Measurements from ENCODE around the gene COG2. TPM values are rescaled to one million over a fixed set of nuclear protein-coding genes. Genes with fewer than 3 reads are reported as not detected.

Gene COG2
- total and polyA plus RNA-seq, 2 of the 8 experiments (the other 6 are each of a cell fraction or from before 2014, with no cell fraction given): 10.3 to 36.7 TPM

GRCh38 chr1:230632273-230632873 lies 9.9 kb upstream of the COG2 start:
- FAIRE-seq: peak; percentile 55
- WGBS, 2 experiments (ENCODE audit: extremely low coverage in 1 of 2, insufficient coverage in 1 of 2, insufficient read length in 1 of 2, insufficient replicate concordance in 2 of 2, low coverage in 1 of 2, low lambda C conversion rate in 2 of 2, missing lambda C conversion rate in 1 of 2): 71% methylated on average over 4 of the region's 4 CpGs; no CpG with 5 or more reads in 1 of the 2 experiments

More at GRCh38 chr1:230632273-230632873, 9.9 kb upstream of the COG2 start:
- H2BK120ac ChIP-seq (replicated peaks; ENCODE audit: low read depth, low read length): no peak overlapping the region
- no peak overlapping the region for H3K18ac ChIP-seq (ENCODE audit: extremely low read depth, low read length)
- CTCF ChIA-PET (ENCODE audit: partially characterized antibody): interaction anchor here (1.0 to 1.4 kb wide), 2 partner anchors 9 to 19 kb away, joined by 3 to 4 read pairs; no protein-coding TSS in a partner anchor
- H3K14ac ChIP-seq (ENCODE audit: insufficient read length): no peak overlapping the region
- H3K23me2 ChIP-seq (ENCODE audit: low read depth, low read length): peaks cover 3% of the 10 kb centered on the region; the same call in 1 of the 2 replicates
- no peak overlapping the region for H3K56ac ChIP-seq (replicated peaks; ENCODE audit: insufficient read length, low read depth, low read length)
- H4K8ac ChIP-seq (ENCODE audit: extremely low read depth, insufficient read depth, low read length): no peak overlapping the region
- no peaks in the 10 kb centered on the region for H3K9me3 ChIP-seq (ENCODE audit: insufficient read depth in 2 of 2, low read depth in 1 of 2, low read length in 1 of 2)
- H3K9ac ChIP-seq (replicated peaks in 1 of 4; ENCODE audit: extremely low read depth in 1 of 4, low read depth in 3 of 4, low read length in 3 of 4): no peak overlapping the region
- H4K20me1 ChIP-seq (replicated peaks in 1 of 2; ENCODE audit: control insufficient read depth in 1 of 2, insufficient read depth in 2 of 2, low read length in 2 of 2): no peaks in the 10 kb centered on the region
- H2BK5ac ChIP-seq (ENCODE audit: low read depth, low read length): no peak overlapping the region
- no peak overlapping the region for H3K4ac ChIP-seq (replicated peaks; ENCODE audit: insufficient read length, low read depth, low read length)
- no peak overlapping the region for H4K91ac ChIP-seq (replicated peaks; ENCODE audit: insufficient read length, low read length)
- H3K36me3 ChIP-seq (ENCODE audit: control insufficient read depth in 2 of 4, insufficient read depth in 4 of 4, low read length in 3 of 4): no peaks in the 10 kb centered on the region
- POLR2A ChIA-PET (ENCODE audit: partially characterized antibody): interaction anchor here (1.7 kb wide), 1 partner anchor 10 kb away, joined by 4 read pairs; the partner anchor contains the start of gene COG2
- peak overlapping the region; percentile 71 for H2AFZ ChIP-seq (ENCODE audit: low read length)
- peak overlapping the region; percentile 41; the same call in 1 of the 2 replicates for H2BK12ac ChIP-seq (ENCODE audit: low read depth, low read length)
- no peak overlapping the region for H3K23ac ChIP-seq (ENCODE audit: insufficient read length)
- no peak overlapping the region for H2AK5ac ChIP-seq (ENCODE audit: low read depth, low read length)
- peak in 1 of 2 experiments; percentile 17 for DNase-seq (ENCODE audit: low read depth in 1 of 2, low spot score in 2 of 2)
- peak overlapping the region; percentile 96; the same call in 1 of the 2 replicates for H2BK15ac ChIP-seq (ENCODE audit: low read length)
- H3K79me2 ChIP-seq (ENCODE audit: control insufficient read depth in 1 of 2, insufficient read depth in 2 of 2, low read length in 2 of 2): no peaks in the 10 kb centered on the region
- peak in 2 of 3 experiments; percentile 61 to 87; a peak in 3 of 4 replicates for TF ChIP-seq CTCF (IDR thresholded peaks at IDR 0.05; ENCODE audit: control extremely low read depth in 1 of 3, insufficient read depth in 1 of 3, low read depth in 1 of 3, low read length in 3 of 3)
- peak; percentile 80 to 85 for TF ChIP-seq RAD21 (IDR thresholded peaks at IDR 0.05 in 1 of 2, conservative IDR thresholded peaks at IDR 0.05 in 1 of 2; ENCODE audit: low read depth in 2 of 2, low read length in 2 of 2)
- no peak for TF ChIP-seq CEBPB (IDR thresholded peaks at IDR 0.05; ENCODE audit: low read depth, low read length)
- no peaks in the 10 kb centered on the region; a peak in 1 of 7 replicates for H3K27me3 ChIP-seq (replicated peaks in 1 of 4; ENCODE audit: control insufficient read depth in 3 of 4, extremely low read depth in 1 of 4, insufficient read depth in 3 of 4, low read length in 3 of 4)
- H2BK20ac ChIP-seq (ENCODE audit: low read length): peak overlapping the region; percentile 37; the same call in 1 of the 2 replicates
- H3K4me1 ChIP-seq (replicated peaks in 1 of 4; ENCODE audit: control insufficient read depth in 3 of 4, insufficient read depth in 4 of 4, low read length in 3 of 4): 0 out of 7 replicates have a peak, but pooled peaks cover 0 to 2% (median 0%) of the 10 kb centered on the region in 4 experiments
- no peak overlapping the region for H3K4me3 ChIP-seq (ENCODE audit: extremely low read depth in 1 of 4, insufficient read depth in 2 of 4, low read depth in 3 of 4, low read length in 4 of 4)
- no peak overlapping the region for H4K5ac ChIP-seq (ENCODE audit: insufficient read length, low read depth, low read length)
- no peaks in the 10 kb centered on the region for H3K79me1 ChIP-seq (ENCODE audit: low read depth, low read length)
- H3K4me2 ChIP-seq (ENCODE audit: insufficient read depth in 1 of 2, low read depth in 2 of 2, low read length in 2 of 2): no peak overlapping the region
- H3K27ac ChIP-seq (ENCODE audit: low read depth, low read length): no peak overlapping the region

Measured in H1 (cell line).